ENCODE measurements around the gene CACNA1B.
"Not testable (repeated sequence)": the region's sequence is repeated elsewhere in the genome, so short reads cannot be mapped to it uniquely, and the experiment has no call there.

CACNA1B gene

DNA sequence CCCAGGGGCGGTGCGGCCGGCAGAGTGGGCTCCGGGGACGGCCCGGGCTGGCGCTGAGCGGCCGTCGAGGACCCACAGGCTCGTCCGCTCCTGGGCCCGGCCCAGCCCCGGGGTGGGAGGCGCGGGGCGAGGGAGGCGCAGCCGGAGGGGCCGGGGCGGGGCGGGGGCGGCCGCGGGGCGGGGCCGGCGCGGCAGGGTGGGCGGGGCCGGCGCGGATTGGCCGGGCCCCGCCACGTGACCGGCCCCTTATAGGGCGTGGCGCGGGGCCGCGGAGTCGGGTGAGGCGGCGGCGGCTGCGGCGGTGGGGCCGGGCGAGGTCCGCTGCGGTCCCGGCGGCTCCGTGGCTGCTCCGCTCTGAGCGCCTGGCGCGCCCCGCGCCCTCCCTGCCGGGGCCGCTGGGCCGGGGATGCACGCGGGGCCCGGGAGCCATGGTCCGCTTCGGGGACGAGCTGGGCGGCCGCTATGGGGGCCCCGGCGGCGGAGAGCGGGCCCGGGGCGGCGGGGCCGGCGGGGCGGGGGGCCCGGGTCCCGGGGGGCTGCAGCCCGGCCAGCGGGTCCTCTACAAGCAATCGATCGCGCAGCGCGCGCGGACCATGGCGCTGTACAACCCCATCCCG, at the start of gene CACNA1B:
CACNA1B (plus strand) TSS at position 277 of the 617 bp plus-strand sequence; CDS start at position 429, 152 bp downstream.
- DNase-seq = not testable (repeated sequence)

DNA sequence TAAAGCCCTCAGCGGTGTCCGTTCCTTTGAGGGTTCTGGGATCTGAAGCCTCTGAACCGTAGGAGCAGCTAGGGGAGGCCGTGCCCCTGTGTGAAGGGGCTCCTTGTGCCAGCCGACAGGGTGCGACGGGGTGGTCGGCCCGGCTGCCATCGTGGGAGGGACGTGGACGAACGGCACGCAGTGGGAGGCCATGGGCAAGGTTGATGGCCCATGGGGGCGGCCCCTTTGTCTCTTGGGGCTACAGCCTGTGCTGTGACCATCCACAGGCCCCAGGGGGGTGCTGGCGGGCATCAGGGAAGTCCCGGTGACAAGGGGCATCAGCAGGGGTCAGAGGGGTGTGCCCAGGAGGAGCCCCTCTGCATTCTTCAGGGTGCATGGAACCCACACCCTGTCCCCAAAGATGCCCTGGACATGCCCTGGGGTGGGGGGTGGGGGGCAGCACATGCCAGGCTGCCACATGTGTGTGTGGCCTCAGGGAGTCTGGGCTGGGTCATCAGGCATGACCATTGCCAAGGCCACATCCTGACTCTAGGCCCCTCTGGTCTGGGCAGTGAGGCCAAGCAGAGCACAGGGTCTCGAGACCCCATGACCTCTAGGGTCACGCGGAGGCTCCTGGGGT, 49.6 kb upstream of the CACNA1B start:
- no peak for DNase-seq

- no peak for DNase-seq
Observed at GRCh38 chr9:137828527-137829259, 48.9 kb upstream of the CACNA1B start.

- DNase-seq = no peak
Observed at GRCh38 chr9:137829260-137829996, 48.2 kb upstream of the CACNA1B start.

DNA sequence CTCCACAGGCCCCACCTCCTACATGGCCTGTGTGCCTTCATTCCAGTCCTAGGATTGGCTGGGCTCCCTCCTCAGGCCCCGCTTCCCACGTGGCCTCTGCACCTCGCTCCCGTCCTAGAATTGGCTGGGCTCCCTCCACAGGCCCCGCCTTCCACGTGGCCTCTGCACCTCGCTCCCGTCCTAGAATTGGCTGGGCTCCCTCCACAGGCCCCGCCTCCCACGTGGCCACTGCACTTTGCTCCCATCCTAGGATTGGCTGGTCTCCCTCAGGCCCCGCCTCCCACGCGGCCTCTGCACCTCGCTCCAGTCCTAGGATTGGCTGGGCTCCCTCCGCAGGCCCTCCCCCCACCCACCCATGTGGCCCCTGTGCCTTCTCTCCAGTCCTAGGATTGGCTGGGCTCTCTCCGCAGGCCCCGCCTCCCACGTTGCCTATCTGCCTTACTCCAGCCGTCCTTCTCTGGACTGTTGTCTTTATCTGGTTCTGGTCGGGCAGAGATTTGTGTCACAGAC, 45.3 kb upstream of the CACNA1B start:
- no peak for DNase-seq

GRCh38 chr9:137832830-137833590, 44.6 kb upstream of the CACNA1B start:
- no peak for DNase-seq

- no peak for DNase-seq
Observed at GRCh38 chr9:137833721-137834613, 43.6 kb upstream of the CACNA1B start.

DNA sequence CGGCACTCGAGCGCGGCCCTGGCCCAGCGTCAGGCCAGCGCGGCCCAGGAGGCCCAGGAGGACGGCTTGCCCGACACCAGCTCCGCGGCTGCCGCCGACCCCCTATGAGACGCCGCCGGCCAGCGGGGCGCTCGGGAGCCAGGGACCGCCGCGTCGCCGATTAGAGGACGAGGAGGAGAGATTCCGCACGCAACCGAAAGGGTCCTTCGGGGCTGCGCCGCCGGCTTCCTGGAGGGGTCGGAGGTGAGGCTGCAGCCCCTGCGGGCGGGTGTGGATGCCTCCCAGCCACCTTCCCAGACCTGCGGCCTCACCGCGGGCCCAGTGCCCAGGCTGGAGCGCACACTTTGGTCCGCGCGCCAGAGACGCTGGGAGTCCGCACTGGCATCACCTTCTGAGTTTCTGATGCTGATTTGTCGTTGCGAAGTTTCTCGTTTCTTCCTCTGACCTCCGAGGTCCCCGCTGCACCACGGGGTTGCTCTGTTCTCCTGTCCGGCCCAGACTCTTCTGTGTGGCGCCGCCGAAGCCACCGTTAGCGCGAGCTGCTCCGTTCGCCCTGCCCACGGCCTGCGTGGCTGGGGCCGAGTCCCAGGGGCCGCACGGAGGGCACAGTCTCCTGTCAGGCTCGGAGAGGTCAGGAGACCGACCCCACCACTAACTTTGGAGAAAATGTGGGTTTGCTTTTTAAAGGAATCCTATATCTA, 42.6 kb upstream of the CACNA1B start:
- DNase-seq = no peak

DNA sequence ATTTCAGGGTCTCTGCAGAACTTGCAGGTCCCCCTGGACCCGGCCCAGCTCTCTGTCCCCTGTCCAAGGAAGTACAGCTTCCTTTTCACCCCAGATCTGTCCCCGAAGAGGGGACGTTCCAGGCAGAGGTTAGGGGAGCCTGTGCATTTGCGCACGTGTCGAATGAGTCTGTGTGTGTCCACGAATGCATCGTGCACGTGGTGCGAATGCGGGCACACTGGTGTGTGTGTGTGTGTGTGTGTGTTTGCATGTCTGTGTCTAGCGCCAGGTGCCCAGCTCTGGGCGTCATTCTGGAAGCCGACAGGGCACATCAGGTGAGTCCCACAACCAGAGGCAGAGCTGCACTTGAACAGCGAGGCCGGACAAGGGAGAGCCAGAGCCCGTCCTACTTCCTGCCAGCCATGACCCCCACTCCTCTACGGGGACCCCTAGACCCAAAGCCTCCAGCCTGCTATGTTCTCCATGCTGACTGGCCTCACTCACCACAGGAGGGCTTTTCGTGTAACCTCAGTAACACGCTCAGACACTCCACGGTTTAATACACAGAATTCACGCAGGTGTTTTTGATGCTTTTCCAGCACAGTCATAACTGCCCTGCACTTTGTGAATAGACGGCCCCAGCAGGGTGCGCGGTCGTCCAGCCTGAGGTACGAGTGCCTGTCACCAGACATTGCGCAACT, 41.3 kb upstream of the CACNA1B start:
- no peak for DNase-seq

- DNase-seq = no peak
Observed at GRCh38 chr9:137836831-137837241, 40.7 kb upstream of the CACNA1B start.

- no peak for DNase-seq
Observed at GRCh38 chr9:137837345-137838278, 40.0 kb upstream of the CACNA1B start.

DNA sequence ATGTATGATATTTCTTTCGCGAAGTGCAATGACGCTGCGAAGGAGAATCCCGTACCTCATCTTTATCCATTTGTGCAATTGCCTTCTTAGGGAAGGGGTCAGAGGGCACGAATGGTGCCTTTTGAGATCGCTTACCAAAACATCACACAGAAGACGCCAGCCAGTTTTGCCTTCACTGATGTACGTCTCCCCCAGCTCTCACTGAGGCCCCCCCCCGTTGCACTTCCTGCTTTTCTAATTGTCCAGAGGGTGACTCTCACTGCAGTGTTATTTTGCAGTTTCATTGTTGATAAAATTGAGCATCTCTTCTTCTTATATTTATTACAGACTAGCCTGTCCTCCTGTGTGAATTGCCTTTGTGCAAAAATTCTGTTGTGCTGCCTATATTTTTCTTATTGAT, 39.0 kb upstream of the CACNA1B start:
- no peak for DNase-seq

- DNase-seq = no peak
Observed at GRCh38 chr9:137843355-137843754, 34.2 kb upstream of the CACNA1B start.

DNA sequence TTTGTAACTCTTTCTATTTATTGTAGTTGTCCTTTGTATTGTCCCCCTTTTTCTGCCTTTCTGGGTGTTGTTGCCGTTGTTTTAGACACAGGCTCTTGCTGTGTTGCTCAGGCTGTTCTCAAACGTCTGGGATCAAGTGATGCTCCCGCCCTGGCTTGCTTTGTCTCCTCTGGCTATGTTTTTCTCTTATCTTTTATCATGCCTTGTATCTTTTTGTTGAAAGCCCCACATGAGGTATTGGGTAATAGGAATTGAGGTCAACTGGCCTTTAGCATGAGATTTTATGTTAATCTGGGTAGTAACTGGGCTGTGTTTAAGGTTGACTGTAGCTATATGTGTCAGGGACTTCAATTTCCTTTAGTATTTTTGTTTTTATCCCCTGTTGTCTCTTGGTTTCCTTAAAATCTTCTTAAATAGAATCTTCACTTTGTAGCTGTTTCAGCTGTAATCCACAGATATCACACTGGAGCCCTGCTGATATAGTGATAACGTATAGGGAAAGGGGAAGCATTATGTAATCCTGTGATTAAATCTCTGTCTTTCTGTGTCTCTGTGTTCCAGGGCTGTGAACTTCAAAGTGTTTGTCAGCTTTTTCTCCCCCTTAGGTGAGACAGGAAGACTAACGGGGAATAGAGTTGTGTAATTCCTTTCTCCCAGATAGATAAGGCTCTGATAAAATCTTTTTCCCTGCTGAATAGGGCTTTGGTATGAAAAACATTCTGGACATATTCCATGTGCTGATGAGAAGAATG, 25.9 kb upstream of the CACNA1B start:
- DNase-seq = no peak

GRCh38 chr9:137853392-137853995, 24.1 kb upstream of the CACNA1B start:
- DNase-seq = no peak

DNA sequence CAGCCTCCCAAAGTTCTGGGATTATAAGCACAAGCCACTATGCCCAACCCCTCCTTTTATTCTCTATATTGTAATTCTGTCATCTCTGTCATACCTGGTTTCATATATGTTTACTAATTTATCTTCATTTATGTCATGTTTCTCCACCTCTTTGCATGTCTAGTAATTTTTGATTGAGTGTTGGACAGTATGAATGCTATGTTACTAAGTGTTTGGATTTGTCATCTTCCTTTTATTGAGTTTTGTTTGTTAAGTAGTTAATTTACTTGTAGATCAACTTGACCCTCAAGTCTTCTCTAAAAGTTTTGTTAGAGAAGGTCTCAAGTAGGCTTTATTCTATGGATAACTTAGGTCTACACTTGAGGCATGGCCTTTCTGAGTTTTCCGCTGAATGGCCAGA, 17.2 kb upstream of the CACNA1B start:
- no peak for DNase-seq

GRCh38 chr9:137865581-137866145, 11.9 kb upstream of the CACNA1B start:
- no peak for DNase-seq

Data from bone marrow (tissue), 2 donors.